ENCODE measurements around the gene GCFC2. TPM values are rescaled to one million over a fixed set of nuclear protein-coding genes. Genes with fewer than 3 reads are reported as not detected.

Gene GCFC2
- total and polyA plus RNA-seq, 4 donors, result 10.4 to 28.2 (median 17.2) TPM

DNA sequence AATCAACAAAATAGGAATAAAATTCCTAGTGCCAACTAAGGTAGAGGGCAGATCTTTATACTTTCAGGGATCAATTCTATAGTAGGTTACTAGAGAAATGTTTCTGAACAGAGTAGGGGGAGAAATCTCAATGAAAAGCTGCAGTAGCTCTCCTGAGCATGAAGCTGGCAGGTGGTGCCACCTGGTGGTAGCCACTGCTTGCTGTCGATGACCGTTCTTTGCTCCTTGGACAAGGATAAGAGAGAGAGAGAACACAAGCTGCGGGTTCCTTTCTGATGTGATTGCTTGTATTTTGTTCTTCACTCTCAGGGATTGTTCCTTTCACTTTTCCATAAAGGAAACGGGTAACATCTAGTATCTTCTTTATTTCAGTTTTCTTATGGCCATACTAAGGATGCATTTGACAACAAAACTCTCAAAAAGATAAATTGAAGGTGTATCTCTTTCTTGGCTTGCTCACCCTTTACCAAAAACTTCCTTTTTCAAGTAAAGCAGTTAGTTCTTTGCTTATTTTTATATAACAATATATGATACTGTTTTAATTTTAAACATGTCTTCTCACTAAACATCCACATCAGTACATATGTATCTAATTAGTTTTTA is 82.7 kb downstream of the GCFC2 start:
- no peak overlapping the region for H3K27ac ChIP-seq (ENCODE audit: low read depth in 1 of 2, low read length in 2 of 2)
- H3K9ac ChIP-seq (ENCODE audit: low read depth in 1 of 2, low read length in 2 of 2), result no peak overlapping the region
- DNase-seq (ENCODE audit: low spot score), result peak; percentile 73
- H3K9me3 ChIP-seq (ENCODE audit: control insufficient read depth in 4 of 4, low read length in 3 of 4), result no peaks in the 10 kb centered on the region
- no peak overlapping the region for H3K4me3 ChIP-seq (ENCODE audit: low read depth in 1 of 3, low read length in 3 of 3)
- WGBS, result 1% methylated on average over 4 of the region's 4 CpGs
- TF ChIP-seq TAF1 (conservative IDR thresholded peaks at IDR 0.05) (no peak), HNF4G (IDR thresholded peaks at IDR 0.05) (no peak), RAD21 (IDR thresholded peaks at IDR 0.05) (peak; percentile 94 to 96), RXRA (IDR thresholded peaks at IDR 0.05) (peak; percentile 14 to 31), HNF4A (conservative IDR thresholded peaks at IDR 0.05) (peak in 1 of 2 donors; percentile 10)
- TF ChIP-seq, protein P1, sequence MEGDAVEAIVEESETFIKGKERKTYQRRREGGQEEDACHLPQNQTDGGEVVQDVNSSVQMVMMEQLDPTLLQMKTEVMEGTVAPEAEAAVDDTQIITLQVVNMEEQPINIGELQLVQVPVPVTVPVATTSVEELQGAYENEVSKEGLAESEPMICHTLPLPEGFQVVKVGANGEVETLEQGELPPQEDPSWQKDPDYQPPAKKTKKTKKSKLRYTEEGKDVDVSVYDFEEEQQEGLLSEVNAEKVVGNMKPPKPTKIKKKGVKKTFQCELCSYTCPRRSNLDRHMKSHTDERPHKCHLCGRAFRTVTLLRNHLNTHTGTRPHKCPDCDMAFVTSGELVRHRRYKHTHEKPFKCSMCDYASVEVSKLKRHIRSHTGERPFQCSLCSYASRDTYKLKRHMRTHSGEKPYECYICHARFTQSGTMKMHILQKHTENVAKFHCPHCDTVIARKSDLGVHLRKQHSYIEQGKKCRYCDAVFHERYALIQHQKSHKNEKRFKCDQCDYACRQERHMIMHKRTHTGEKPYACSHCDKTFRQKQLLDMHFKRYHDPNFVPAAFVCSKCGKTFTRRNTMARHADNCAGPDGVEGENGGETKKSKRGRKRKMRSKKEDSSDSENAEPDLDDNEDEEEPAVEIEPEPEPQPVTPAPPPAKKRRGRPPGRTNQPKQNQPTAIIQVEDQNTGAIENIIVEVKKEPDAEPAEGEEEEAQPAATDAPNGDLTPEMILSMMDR (IDR thresholded peaks at IDR 0.05; ENCODE audit: low read depth, low read length, missing input control), result peak; percentile 86
- TF ChIP-seq, protein P2, sequence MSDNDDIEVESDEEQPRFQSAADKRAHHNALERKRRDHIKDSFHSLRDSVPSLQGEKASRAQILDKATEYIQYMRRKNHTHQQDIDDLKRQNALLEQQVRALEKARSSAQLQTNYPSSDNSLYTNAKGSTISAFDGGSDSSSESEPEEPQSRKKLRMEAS (IDR thresholded peaks at IDR 0.05), result no peak
- TF ChIP-seq, protein P3, sequence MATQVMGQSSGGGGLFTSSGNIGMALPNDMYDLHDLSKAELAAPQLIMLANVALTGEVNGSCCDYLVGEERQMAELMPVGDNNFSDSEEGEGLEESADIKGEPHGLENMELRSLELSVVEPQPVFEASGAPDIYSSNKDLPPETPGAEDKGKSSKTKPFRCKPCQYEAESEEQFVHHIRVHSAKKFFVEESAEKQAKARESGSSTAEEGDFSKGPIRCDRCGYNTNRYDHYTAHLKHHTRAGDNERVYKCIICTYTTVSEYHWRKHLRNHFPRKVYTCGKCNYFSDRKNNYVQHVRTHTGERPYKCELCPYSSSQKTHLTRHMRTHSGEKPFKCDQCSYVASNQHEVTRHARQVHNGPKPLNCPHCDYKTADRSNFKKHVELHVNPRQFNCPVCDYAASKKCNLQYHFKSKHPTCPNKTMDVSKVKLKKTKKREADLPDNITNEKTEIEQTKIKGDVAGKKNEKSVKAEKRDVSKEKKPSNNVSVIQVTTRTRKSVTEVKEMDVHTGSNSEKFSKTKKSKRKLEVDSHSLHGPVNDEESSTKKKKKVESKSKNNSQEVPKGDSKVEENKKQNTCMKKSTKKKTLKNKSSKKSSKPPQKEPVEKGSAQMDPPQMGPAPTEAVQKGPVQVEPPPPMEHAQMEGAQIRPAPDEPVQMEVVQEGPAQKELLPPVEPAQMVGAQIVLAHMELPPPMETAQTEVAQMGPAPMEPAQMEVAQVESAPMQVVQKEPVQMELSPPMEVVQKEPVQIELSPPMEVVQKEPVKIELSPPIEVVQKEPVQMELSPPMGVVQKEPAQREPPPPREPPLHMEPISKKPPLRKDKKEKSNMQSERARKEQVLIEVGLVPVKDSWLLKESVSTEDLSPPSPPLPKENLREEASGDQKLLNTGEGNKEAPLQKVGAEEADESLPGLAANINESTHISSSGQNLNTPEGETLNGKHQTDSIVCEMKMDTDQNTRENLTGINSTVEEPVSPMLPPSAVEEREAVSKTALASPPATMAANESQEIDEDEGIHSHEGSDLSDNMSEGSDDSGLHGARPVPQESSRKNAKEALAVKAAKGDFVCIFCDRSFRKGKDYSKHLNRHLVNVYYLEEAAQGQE (IDR thresholded peaks at IDR 0.05), result no peak
- no peaks in the 10 kb centered on the region for H3K36me3 ChIP-seq (ENCODE audit: control insufficient read depth in 4 of 4, insufficient read depth in 3 of 4, low read depth in 1 of 4, low read length in 3 of 4)
- H3K4me1 ChIP-seq (ENCODE audit: control insufficient read depth in 4 of 4, insufficient read depth in 4 of 4, low read length in 3 of 4), result no peaks in the 10 kb centered on the region
- H3K27me3 ChIP-seq (ENCODE audit: control insufficient read depth in 4 of 4, insufficient read depth in 4 of 4, low read length in 3 of 4), result no peaks in the 10 kb centered on the region

DNA sequence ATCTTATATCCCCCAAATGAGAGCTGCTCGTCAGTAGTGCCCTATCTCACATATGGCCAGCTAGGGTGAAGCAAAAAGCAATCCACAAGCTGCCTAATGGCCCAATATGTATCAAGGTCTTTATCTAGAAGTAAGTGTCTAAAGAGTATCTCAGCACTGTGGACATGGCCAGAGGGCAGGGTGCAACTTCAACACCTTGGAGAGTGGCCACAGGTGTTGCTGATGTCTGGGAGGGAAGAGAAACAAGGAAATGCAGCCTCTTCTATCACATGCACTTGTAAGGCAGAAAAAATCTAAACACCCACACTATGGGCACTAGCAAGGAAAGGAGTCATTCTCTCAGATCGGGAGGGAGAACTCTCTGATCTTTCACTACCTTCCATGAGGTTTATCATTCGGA is 87.8 kb downstream of the GCFC2 start:
- Histone ChIP-seq H3K9ac (ENCODE audit: low read depth in 1 of 2, low read length in 2 of 2) (no peak overlapping the region), H3K36me3 (ENCODE audit: control insufficient read depth in 4 of 4, insufficient read depth in 3 of 4, low read depth in 1 of 4, low read length in 3 of 4) (no peaks in the 10 kb centered on the region), H3K27me3 (ENCODE audit: control insufficient read depth in 4 of 4, insufficient read depth in 4 of 4, low read length in 3 of 4) (no peaks in the 10 kb centered on the region), H3K4me3 (ENCODE audit: low read depth in 1 of 3, low read length in 3 of 3) (no peak overlapping the region), H3K9me3 (ENCODE audit: control insufficient read depth in 4 of 4, low read length in 3 of 4) (no peaks in the 10 kb centered on the region), H3K4me1 (ENCODE audit: control insufficient read depth in 4 of 4, insufficient read depth in 4 of 4, low read length in 3 of 4) (no peaks in the 10 kb centered on the region), H3K27ac (ENCODE audit: low read depth in 1 of 2, low read length in 2 of 2) (no peak overlapping the region)
- no peak for DNase-seq (ENCODE audit: low spot score)
- 77% methylated on average over 3 of the region's 3 CpGs for WGBS
- TF ChIP-seq, protein P3 (IDR thresholded peaks at IDR 0.05), result no peak
- TF ChIP-seq GABPA (IDR thresholded peaks at IDR 0.05 in 1 of 2, conservative IDR thresholded peaks at IDR 0.05 in 1 of 2) (no peak), FOXA1 (IDR thresholded peaks at IDR 0.05) (no peak), RAD21 (IDR thresholded peaks at IDR 0.05) (no peak), TAF1 (conservative IDR thresholded peaks at IDR 0.05) (no peak), FOXA2 (IDR thresholded peaks at IDR 0.05) (no peak), EGR1 (IDR thresholded peaks at IDR 0.05; ENCODE audit: low read depth in 2 of 2) (no peak), SP1 (IDR thresholded peaks at IDR 0.05) (no peak), JUND (IDR thresholded peaks at IDR 0.05) (no peak), HNF4G (IDR thresholded peaks at IDR 0.05) (no peak), RXRA (IDR thresholded peaks at IDR 0.05) (no peak), YY1 (IDR thresholded peaks at IDR 0.05) (no peak), NR2F2 (IDR thresholded peaks at IDR 0.05) (no peak), HNF4A (conservative IDR thresholded peaks at IDR 0.05) (no peak)
- TF ChIP-seq, protein P4, sequence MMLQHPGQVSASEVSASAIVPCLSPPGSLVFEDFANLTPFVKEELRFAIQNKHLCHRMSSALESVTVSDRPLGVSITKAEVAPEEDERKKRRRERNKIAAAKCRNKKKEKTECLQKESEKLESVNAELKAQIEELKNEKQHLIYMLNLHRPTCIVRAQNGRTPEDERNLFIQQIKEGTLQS (IDR thresholded peaks at IDR 0.05), result no peak
- TF ChIP-seq, protein P5, sequence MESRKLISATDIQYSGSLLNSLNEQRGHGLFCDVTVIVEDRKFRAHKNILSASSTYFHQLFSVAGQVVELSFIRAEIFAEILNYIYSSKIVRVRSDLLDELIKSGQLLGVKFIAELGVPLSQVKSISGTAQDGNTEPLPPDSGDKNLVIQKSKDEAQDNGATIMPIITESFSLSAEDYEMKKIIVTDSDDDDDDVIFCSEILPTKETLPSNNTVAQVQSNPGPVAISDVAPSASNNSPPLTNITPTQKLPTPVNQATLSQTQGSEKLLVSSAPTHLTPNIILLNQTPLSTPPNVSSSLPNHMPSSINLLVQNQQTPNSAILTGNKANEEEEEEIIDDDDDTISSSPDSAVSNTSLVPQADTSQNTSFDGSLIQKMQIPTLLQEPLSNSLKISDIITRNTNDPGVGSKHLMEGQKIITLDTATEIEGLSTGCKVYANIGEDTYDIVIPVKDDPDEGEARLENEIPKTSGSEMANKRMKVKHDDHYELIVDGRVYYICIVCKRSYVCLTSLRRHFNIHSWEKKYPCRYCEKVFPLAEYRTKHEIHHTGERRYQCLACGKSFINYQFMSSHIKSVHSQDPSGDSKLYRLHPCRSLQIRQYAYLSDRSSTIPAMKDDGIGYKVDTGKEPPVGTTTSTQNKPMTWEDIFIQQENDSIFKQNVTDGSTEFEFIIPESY (IDR thresholded peaks at IDR 0.05), result no peak
- TF ChIP-seq, protein P2 (IDR thresholded peaks at IDR 0.05), result no peak

Measured in liver (tissue), 9 donors.